LNCaP clone FGC (cell line): ENCODE measurements around the gene P3H1.
A peak's percentile ranks its signal among the peaks of the same experiment; 100 is the strongest.

ENCODE experiments used
- DNase-seq: peaks from one replicate; pipeline ENCODE4 v3.0.0-alpha.2; 2011; ENCODE audit warnings: low read depth
- H3K4me3 ChIP-seq: 2 replicates; pipeline ENCODE4 v1.5.1; 2011; ENCODE audit warnings: mild to moderate bottlenecking, low read depth, low read length, control low read depth
- CTCF ChIP-seq: IDR thresholded peaks from 2 replicates; pipeline ENCODE4 v1.5.1; 2012; ENCODE audit warnings: mild to moderate bottlenecking; ENCODE audit not compliant: control insufficient read depth, insufficient read depth; ENCODE audit errors: extremely low read depth

P3H1 gene

GRCh38 chr1:42783092-42783491 lies 16.3 kb upstream of the P3H1 start:
- H3K4me3 ChIP-seq = no peak overlapping the region
- TF ChIP-seq CTCF = no peak
- no peak for DNase-seq

GRCh38 chr1:42780176-42780575 lies 13.3 kb upstream of the P3H1 start:
- no peak for DNase-seq
- no peak for TF ChIP-seq CTCF
- no peak overlapping the region for H3K4me3 ChIP-seq

- TF ChIP-seq CTCF = no peak
- no peak for DNase-seq
- no peak overlapping the region for H3K4me3 ChIP-seq
Measured at GRCh38 chr1:42779725-42780124, 12.9 kb upstream of the P3H1 start.

- no peak for DNase-seq
- peak; percentile 72 for TF ChIP-seq CTCF
- H3K4me3 ChIP-seq = no peak overlapping the region
Measured at GRCh38 chr1:42777852-42778251, 11.0 kb upstream of the P3H1 start.

GRCh38 chr1:42776502-42776901 lies 9.7 kb upstream of the P3H1 start:
- no peak for TF ChIP-seq CTCF
- no peak overlapping the region for H3K4me3 ChIP-seq
- no peak for DNase-seq

- DNase-seq = no peak
- no peak overlapping the region for H3K4me3 ChIP-seq
- no peak for TF ChIP-seq CTCF
Measured at GRCh38 chr1:42774928-42775526, 8.2 kb upstream of the P3H1 start.

- DNase-seq = no peak
- TF ChIP-seq CTCF = no peak
Measured at GRCh38 chr1:42773420-42773819, 6.6 kb upstream of the P3H1 start.

More at GRCh38 chr1:42773420-42773819, 6.6 kb upstream of the P3H1 start:
- H3K4me3 ChIP-seq = no peak overlapping the region
